HK-2 (cell line): ENCODE results near the gene PYCR2.

Experiments used
- DNase-seq: peaks from one replicate; pipeline ENCODE4 v3.0.0-alpha.2; 2018; ENCODE audit not compliant: unreplicated experiment

PYCR2 gene

GRCh38 chr1:225876900-225877510 is 47.0 kb downstream of the PYCR2 start:
- DNase-seq, result no peak

DNA sequence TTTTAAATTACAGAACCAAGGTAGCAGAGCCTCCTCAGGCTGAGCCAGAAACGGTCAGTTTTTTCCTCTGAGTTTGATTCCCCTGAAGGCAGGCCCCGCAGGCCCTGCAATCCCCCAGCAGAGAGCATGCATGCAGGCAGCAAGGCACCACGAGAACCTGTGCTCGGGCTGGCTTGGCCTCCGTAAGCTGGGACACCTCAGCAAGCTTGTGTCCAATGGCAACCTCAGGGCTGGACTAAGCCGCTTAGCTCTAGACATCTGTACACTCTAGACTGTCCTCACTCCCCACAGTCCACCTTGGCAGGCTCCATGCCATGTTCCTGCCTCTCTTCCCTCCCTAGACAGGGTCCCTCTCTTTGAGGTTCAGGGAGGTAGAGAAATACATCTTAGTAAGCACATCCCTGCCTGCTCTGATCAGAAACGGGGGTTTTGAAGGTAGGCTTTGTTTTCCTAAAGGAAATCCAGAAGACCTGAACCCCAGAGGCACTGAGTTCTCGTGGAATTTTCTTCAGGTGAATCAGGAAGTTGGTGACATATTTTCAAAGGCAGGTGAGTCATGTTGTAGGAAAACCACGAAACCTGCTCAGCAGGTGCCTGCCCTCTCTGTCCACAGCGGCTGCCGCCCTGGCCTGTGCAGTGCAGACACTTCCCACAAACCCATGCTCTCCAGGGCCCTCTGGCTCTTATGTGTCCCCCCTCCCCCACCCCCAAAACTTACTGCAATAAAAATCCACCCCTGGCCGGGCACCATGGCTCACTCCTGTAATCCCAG is 48.8 kb downstream of the PYCR2 start:
- peak; percentile 47 for DNase-seq

DNA sequence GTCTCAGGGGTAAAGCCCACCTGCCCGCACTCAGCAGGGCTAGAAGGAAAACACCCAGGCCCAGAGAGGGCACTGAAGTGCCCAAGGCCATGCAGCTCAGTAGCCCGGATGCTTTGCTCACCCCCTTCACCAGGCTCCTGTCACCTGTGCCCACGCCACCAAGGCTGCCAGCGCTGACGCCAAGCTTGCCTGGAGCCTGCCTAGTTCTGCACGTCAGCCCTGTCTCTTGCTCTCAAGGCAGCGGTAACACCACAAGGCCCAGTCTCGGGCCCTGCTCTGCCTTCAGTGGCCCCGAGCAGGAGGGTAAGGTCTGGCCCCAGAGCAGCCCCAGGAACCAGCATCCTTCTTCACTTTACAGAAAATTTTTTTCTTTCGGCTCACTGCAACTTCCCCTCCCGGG is 49.6 kb downstream of the PYCR2 start:
- DNase-seq, result no peak

DNA sequence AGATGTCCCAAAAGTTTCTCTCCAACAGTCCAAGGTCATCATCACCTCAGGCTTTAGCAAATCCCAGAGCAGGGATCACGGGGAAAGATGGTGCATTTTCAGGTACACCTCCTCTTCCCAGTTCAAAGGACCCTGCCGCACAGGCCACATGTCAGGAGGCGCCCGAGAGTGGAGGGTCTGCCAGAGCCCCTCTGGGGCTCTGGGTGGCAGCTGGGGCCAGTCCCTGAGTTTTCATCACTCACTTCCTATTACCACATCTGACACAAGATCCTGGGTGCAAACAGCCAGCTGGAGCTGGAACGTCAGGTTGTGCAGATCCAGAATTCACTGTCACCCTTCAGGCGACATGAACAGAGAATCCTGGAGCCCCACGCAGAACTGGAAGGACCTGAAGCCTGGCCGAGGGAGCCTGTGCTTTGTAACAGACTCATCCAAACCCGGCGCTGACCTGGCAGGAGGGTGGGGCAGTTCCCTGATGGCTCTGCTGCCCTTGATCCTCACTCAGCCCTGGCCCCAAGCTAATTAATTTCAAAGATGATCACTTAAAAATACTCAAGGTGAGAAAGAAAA is 50.7 kb downstream of the PYCR2 start:
- DNase-seq, result no peak

DNA sequence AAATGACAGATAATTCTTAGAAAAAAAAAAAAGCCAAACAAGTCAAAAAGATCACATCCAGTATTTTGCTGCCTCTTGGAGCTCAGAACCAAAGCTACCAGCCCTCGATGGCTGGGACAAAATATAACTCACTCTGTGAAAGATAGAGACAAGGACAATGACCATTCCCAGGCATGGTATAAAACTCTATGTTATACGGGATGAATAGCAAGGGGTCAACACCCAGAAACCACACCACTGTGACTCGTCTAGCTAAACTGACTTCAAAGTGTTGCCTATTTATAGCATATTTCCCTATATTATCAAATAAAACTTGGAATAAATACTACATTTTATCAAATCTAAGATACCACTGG is 52.0 kb downstream of the PYCR2 start:
- no peak for DNase-seq

DNA sequence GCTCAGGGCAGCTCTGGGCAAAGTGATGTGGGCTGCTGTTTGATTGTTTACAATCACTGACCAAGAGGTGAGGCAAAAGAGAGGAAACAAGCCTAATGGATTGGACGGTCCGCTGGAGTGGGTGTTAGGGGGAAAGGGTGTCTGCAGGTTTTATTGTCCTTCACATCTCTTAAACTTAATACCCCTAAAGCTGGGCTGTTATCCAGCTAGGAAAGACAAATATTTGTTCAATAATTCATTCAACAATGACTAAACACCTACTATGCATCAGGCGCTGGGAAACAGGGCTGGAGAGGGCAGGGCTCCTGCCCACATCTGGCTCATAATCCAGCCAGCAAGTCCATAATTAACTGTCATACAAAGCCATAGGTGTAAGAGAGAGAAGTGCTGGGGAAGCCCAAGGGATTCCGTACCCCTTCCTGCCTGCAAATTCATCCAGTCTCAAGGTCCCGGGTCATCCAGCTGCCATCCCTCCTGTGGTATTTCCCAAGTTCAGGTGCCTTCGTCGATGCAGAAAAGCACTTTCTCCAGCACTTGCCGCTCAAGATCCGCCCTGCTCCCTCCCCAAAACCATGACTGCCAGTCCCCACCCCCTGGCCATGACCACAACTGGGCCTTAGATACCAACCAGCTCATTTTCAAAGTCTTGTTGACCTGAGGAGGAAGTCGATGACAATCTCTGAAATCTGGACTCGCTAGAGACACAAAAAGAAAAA is 52.5 kb downstream of the PYCR2 start:
- no peak for DNase-seq

GRCh38 chr1:225870911-225871310 is 53.1 kb downstream of the PYCR2 start:
- no peak for DNase-seq
